Neural cell (in vitro differentiated cells): ENCODE measurements around the gene ADAMTS14.

Experiments used
- REST ChIP-seq: IDR thresholded peaks from 2 replicates; pipeline ENCODE4 v1.6.1; 2012; ENCODE audit warnings: borderline replicate concordance
- SMC3 ChIP-seq: fragments of 450-650 bp; conservative IDR thresholded peaks from 2 replicates; pipeline ENCODE4 v1.6.1; 2014; ENCODE audit warnings: antibody characterized with exemption, mild to moderate bottlenecking, moderate library complexity; ENCODE audit not compliant: poor library complexity

- TF ChIP-seq REST (no peak), SMC3 (no peak)
Observed at GRCh38 chr10:70791386-70792039, 119.2 kb downstream of the ADAMTS14 start.
